ENCODE data around the gene WNT2B.

WNT2B gene

DNA sequence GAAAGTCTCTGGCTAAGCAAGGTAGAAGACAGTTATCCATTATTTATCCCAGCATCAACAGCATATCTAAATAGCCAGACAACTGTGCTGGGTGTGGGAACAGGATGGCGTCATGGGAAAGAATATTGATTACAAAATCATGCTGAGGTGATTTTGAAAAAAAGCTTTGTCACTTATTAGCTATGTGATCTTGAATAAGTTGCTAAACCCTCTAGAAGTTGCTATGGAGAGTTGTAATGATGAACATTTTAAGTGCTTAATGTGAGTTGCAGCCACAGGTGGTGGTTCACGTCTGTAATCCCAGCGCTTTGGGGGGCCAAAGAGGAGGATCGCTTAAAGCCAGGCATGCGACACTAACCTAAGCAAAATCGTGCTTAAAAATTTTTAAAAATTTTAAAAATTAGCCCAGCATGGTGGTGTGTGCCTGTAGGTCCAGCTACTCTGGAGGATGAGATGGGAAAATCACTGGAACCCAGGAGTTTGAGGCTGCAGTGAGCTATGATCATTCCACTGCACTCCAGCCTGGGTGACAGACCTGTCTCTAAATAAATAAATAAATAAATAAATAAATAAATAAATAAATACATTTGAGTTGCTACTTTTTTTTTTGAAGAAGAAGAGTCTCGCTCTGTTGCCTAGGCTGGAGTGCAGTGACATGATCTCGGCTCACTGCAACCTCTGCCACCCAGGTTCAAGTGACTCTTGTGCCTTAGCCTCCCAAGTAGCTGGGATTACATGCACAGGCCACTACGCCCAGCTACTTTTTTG is 33.6 kb downstream of the WNT2B start:
- TF ChIP-seq, protein P1, sequence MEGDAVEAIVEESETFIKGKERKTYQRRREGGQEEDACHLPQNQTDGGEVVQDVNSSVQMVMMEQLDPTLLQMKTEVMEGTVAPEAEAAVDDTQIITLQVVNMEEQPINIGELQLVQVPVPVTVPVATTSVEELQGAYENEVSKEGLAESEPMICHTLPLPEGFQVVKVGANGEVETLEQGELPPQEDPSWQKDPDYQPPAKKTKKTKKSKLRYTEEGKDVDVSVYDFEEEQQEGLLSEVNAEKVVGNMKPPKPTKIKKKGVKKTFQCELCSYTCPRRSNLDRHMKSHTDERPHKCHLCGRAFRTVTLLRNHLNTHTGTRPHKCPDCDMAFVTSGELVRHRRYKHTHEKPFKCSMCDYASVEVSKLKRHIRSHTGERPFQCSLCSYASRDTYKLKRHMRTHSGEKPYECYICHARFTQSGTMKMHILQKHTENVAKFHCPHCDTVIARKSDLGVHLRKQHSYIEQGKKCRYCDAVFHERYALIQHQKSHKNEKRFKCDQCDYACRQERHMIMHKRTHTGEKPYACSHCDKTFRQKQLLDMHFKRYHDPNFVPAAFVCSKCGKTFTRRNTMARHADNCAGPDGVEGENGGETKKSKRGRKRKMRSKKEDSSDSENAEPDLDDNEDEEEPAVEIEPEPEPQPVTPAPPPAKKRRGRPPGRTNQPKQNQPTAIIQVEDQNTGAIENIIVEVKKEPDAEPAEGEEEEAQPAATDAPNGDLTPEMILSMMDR (IDR thresholded peaks at IDR 0.05) = no peak
- Histone ChIP-seq H3K9ac (no peak overlapping the region), H3K4me3 (ENCODE audit: low read depth, low read length) (no peak overlapping the region), H3K27ac (no peak overlapping the region), H3K79me2 (no peaks in the 10 kb centered on the region), H3K36me3 (ENCODE audit: control insufficient read depth, insufficient read depth, low read length) (no peaks in the 10 kb centered on the region), H3K27me3 (ENCODE audit: control insufficient read depth, insufficient read depth, low read length) (no peaks in the 10 kb centered on the region), H3K4me1 (no peaks in the 10 kb centered on the region), H3K9me3 (ENCODE audit: control insufficient read depth, low read length) (no peaks in the 10 kb centered on the region), H3K4me2 (ENCODE audit: low read length) (no peak overlapping the region), H2AFZ (no peak overlapping the region)

DNA sequence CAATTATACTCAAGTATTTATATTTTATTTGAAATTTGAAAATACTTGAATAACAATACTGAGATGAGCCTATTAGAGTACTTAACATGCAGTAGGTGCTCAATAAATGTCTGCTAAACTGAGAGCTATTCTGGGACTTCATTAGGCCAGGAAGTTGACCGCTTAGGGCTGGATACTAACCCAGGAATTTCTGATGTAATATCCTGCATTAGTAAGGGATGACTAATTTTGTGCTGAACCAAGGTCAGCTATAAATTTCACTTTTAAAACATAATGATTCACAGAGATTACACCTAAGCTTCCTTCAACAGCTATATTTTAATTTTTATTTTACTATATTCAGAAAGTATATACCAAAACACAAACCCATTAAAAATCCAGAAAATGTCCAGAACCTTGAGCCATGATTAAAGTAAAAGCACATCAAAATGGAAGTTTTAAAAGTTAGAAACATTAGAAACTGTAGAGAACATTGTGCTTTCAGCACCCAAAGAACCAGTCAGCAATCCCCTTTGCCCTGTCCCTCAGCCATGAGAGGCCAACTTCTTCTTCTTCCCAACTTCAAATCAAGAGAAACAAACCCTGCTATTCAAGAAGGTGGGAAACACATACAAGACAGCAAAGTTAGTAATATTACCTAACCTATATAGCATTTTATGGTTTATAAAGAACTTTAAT is 35.4 kb downstream of the WNT2B start:
- Histone ChIP-seq H3K4me1 (no peaks in the 10 kb centered on the region), H3K27ac (no peak overlapping the region), H3K4me2 (ENCODE audit: low read length) (no peak overlapping the region), H3K9me3 (ENCODE audit: control insufficient read depth, low read length) (no peaks in the 10 kb centered on the region), H3K27me3 (ENCODE audit: control insufficient read depth, insufficient read depth, low read length) (no peaks in the 10 kb centered on the region), H3K79me2 (no peaks in the 10 kb centered on the region), H3K36me3 (ENCODE audit: control insufficient read depth, insufficient read depth, low read length) (no peaks in the 10 kb centered on the region), H3K4me3 (ENCODE audit: low read depth, low read length) (no peak overlapping the region), H3K9ac (no peak overlapping the region), H2AFZ (no peak overlapping the region)
- TF ChIP-seq, protein P1 (IDR thresholded peaks at IDR 0.05) = no peak

DNA sequence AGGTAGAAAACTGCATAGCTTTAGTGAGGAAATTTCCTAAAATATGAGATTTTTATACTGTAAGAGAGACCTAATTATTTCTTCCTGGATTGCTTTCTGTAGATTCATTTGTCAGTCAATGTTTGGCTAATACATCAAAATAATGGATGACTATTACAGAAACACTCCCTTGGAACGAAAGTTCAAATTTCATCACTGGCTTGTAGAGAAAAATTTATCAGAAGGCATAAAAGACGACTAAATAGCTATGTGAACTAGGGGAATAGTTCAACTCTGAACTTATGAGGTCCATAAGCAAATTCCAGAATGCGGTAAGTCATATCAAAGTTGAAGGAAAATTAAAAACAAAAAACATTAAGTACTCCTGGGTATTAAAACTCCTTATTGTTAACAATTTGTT is 36.0 kb downstream of the WNT2B start:
- Histone ChIP-seq H3K36me3 (ENCODE audit: control insufficient read depth, insufficient read depth, low read length) (no peaks in the 10 kb centered on the region), H3K4me2 (ENCODE audit: low read length) (no peak overlapping the region), H3K9me3 (ENCODE audit: control insufficient read depth, low read length) (no peaks in the 10 kb centered on the region), H3K9ac (no peak overlapping the region), H3K4me3 (ENCODE audit: low read depth, low read length) (no peak overlapping the region), H2AFZ (no peak overlapping the region), H3K79me2 (no peaks in the 10 kb centered on the region), H3K27ac (no peak overlapping the region), H3K27me3 (ENCODE audit: control insufficient read depth, insufficient read depth, low read length) (no peaks in the 10 kb centered on the region), H3K4me1 (no peaks in the 10 kb centered on the region)
- TF ChIP-seq, protein P1 (IDR thresholded peaks at IDR 0.05) = no peak

DNA sequence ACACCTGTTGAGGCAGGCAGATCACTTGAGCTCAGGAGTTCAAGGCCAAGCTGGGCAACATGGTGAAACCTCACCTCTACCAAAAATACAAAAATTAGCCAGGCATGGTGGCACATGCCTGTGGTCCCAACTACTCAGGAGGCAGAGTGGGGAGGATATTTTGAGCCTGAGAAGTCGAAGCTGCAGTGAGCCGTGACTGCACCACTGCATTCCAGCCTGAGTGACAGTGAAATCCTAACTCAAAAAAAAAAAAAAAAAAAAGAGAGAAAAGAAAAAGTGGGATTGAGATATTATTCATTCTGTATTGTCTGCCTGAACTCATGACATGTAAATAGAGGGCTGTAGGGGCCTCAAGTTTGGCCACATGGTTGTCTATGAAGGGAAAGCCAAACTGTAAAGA is 37.3 kb downstream of the WNT2B start:
- H3K4me3 ChIP-seq (ENCODE audit: low read depth, low read length) = no peak overlapping the region

More for the DNA sequence above, 37.3 kb downstream of the WNT2B start:
- Histone ChIP-seq H3K9me3 (ENCODE audit: control insufficient read depth, low read length) (no peaks in the 10 kb centered on the region), H3K27ac (no peak overlapping the region), H2AFZ (no peak overlapping the region), H3K4me2 (ENCODE audit: low read length) (no peak overlapping the region), H3K79me2 (no peaks in the 10 kb centered on the region), H3K36me3 (ENCODE audit: control insufficient read depth, insufficient read depth, low read length) (no peaks in the 10 kb centered on the region), H3K27me3 (ENCODE audit: control insufficient read depth, insufficient read depth, low read length) (no peaks in the 10 kb centered on the region), H3K4me1 (no peaks in the 10 kb centered on the region), H3K9ac (no peak overlapping the region)
- TF ChIP-seq, protein P1 (IDR thresholded peaks at IDR 0.05) = no peak
